Peyer's patch (tissue), 4 donors: ENCODE results near the gene KAZN. TPM values are rescaled to one million over a fixed set of nuclear protein-coding genes. Genes with fewer than 3 reads are reported as not detected.
A peak's percentile ranks its signal among the peaks of the same experiment; 100 is the strongest.

Experiments
- DNase-seq, 3 donors: peaks; one replicate each; pipeline ENCODE4 v3.0.0-alpha.2; 2017 to 2019
- H3K27ac ChIP-seq, 4 donors: fragments of 200-600 bp; sonication (generic); one replicate each; pipeline ENCODE4 v1.5.1; 2016 to 2019
- H3K27me3 ChIP-seq, 2 donors: fragments of 200-600 bp; sonication (generic); one replicate each; pipeline ENCODE4 v1.5.1; 2019
- H3K36me3 ChIP-seq, 3 donors: fragments of 200-600 bp; sonication (generic); one replicate each; pipeline ENCODE4 v1.5.1; 2016 to 2019
- H3K4me1 ChIP-seq, 4 donors: fragments of 200-600 bp; sonication (generic); one replicate each; pipeline ENCODE4 v1.5.1; 2016 to 2019
- H3K4me3 ChIP-seq, 4 donors: fragments of 200-600 bp; sonication (generic); 1 replicate in 3 of 4; 2 replicates in 1 of 4; pipeline ENCODE4 v1.5.1; 2016 to 2019; ENCODE audit warnings: mild to moderate bottlenecking in 1 of 4
- H3K9me3 ChIP-seq, 4 donors: fragments of 200-600 bp; sonication (generic); one replicate each; pipeline ENCODE4 v1.5.1; 2016 to 2019; ENCODE audit warnings: mild to moderate bottlenecking in 1 of 4
- CTCF ChIP-seq, 6 experiments: fragments of 450-650 bp in 4 of 6; fragments of 200-600 bp in 2 of 6; sonication (generic) in 1 of 6; IDR thresholded peaks; one replicate each; pipeline ENCODE4 v1.5.1; 2017 to 2019; ENCODE audit warnings: antibody characterized with exemption in 6 of 6, mild to moderate bottlenecking in 3 of 6, moderate library complexity in 1 of 6
- POLR2A ChIP-seq, 2 donors: fragments of 450-650 bp; IDR thresholded peaks; one replicate each; pipeline ENCODE4 v1.5.1; 2017; ENCODE audit warnings: antibody characterized with exemption in 2 of 2, mild to moderate bottlenecking in 2 of 2, moderate library complexity in 2 of 2
- total RNA-seq, 4 donors: library from RNA; depleted of rRNA; stranded (reverse); fragments of >200 nt; gene quantifications; one replicate each; pipeline ENCODE4 v1.1.0, GENCODE V29; 2016

The KAZN gene
- total RNA-seq, 4 donors from 2014 or later, result 14.9 to 25.5 (median 21.7) TPM

GRCh38 chr1:14923727-14924452 lies 325.4 kb downstream of the KAZN start:
- Histone ChIP-seq H3K36me3 (no peaks in the 10 kb centered on the region), H3K27me3 (no peaks in the 10 kb centered on the region), H3K4me1 (peaks cover 0 to 16% (median 4%) of the 10 kb centered on the region in 4 donors), H3K4me3 (peak overlapping the region in 3 of 4 donors; percentile 40 to 71 (median 68)), H3K27ac (peak overlapping the region in 1 of 4 donors; percentile 60), H3K9me3 (no peaks in the 10 kb centered on the region)
- TF ChIP-seq CTCF (IDR thresholded peaks at IDR 0.05) (no peak), POLR2A (IDR thresholded peaks at IDR 0.05) (no peak)
- DNase-seq, result peak in 2 of 3 donors; percentile 80 to 81

DNA sequence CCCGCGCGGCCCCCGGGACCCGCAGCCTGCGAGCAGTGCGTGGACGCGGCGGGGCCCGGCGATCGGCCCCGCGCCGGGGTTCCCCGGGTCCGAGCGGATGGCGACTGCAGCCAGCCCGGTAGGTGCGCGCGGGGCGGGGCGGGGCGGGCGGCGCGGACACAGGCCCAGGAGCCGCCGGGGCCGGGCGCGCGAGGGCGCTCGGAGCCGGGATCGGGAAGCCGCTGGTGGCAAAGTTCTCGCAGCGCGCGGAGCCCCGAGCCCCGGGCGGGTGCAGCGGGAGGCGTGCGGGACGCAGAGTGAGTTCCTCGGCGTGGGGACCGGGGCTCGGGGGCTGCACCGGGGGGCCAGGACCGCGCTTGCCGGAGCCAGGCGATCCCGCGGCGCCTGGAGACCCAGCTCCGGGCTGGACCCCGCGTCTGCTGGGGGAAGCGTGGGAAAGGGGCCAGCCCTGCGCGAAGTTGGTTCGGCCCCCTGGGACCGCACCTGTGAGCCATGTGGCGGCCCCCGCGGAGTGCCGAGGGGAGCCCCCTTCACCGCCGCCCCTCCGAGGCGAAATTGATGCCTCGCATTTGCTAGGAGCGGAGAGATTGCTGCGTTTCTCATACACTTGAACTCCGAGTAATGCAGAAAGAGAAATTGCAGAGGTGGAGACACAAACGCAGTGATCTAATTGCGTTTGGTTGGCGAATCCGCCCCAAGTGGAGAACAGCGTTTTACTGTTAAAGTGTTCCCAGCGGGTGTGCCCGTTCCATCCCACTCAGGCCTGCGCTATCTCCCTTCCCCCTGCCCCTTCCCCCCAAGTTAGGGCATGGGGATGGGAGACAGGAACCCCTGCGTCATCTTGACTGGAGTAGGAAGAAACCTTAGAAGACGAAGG lies 326.2 kb downstream of the KAZN start:
- DNase-seq, result peak in 2 of 3 donors; percentile 57 to 75
- TF ChIP-seq POLR2A (IDR thresholded peaks at IDR 0.05) (no peak), CTCF (IDR thresholded peaks at IDR 0.05) (peak in 2 of 6 experiments; percentile 3 to 10)
- no peaks in the 10 kb centered on the region for H3K36me3 ChIP-seq
- peak overlapping the region; percentile 31 to 71 (median 54) for H3K4me3 ChIP-seq
- peak overlapping the region in 2 of 4 donors; percentile 58 to 60 for H3K27ac ChIP-seq
- H3K27me3 ChIP-seq, result no peaks in the 10 kb centered on the region
- no peaks in the 10 kb centered on the region for H3K9me3 ChIP-seq
- H3K4me1 ChIP-seq, result peaks cover 1 to 22% (median 6%) of the 10 kb centered on the region in 4 donors

DNA sequence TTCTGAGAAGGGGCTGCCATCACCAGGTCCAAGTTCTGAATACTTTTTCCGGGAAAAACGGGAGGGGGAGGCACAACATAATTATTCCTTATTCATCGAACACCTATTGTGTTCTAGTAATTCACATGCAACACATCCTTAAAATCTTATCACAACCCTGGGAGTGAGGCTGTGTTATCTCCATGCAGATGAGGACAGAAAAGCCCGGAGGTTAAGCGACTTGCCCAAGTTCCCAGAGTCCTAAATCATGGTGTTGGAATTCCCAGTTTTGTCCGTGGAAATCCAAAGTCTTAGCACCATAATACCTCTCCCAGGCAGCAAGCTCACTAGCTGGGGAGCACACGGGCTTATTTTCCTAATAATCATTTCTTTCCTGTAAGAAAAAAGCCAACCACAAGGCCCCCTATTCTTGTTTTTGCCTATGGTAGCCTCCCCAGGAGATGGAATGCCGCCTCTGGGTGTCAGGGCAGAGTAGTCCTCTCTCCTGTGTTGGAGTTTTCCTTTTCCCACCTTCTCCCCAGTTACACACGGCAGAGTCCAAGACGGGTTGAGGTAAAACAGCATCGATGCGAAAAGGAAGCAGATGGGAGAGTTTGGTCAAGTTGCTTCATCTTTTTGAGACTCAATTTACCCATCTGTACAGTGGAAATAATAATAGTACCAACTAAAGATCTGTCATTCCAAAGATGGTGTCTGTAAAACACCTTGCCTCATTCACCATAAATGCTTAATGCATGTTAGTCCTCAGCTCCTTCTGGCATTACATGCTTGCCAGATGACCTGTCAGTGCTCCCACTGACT lies 327.1 kb downstream of the KAZN start:
- peaks cover 3 to 31% (median 6%) of the 10 kb centered on the region in 4 donors for H3K4me1 ChIP-seq
- no peaks in the 10 kb centered on the region for H3K36me3 ChIP-seq
- TF ChIP-seq POLR2A (IDR thresholded peaks at IDR 0.05) (no peak), CTCF (IDR thresholded peaks at IDR 0.05) (no peak)
- peak overlapping the region in 2 of 4 donors; percentile 68 to 71 for H3K4me3 ChIP-seq
- H3K9me3 ChIP-seq, result no peaks in the 10 kb centered on the region
- no peaks in the 10 kb centered on the region for H3K27me3 ChIP-seq
- DNase-seq, result no peak
- peak overlapping the region in 1 of 4 donors; percentile 60 for H3K27ac ChIP-seq

DNA sequence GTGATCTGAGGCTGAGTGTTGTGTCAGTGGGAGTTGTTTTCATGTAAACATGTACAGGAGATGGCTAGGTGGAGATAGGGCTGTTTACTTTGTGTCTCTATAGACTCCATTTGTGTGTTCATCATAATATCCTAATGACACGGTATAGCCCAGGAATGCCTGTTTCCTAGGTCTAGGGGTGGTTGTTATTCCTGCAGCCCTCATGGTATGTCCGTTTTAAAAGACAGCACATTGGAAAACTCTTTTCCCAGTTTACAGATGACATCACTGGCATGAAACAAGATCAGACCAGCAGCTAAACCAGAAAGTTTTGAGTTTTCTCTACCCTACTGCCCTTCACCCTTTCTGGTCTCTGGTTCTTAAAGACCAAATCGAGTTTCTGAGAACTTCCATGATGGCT lies 327.7 kb downstream of the KAZN start:
- Histone ChIP-seq H3K36me3 (no peaks in the 10 kb centered on the region), H3K9me3 (no peaks in the 10 kb centered on the region), H3K4me1 (peaks cover 3 to 33% (median 6%) of the 10 kb centered on the region in 4 donors), H3K27me3 (no peaks in the 10 kb centered on the region), H3K4me3 (no peak overlapping the region), H3K27ac (no peak overlapping the region)
- no peak for DNase-seq
- no peak for TF ChIP-seq POLR2A (IDR thresholded peaks at IDR 0.05)
- no peak for TF ChIP-seq CTCF (IDR thresholded peaks at IDR 0.05)
